BJ (cell line): ENCODE results near the gene GSTM1. TPM values are rescaled to one million over a fixed set of nuclear protein-coding genes. Genes with fewer than 3 reads are reported as not detected.

Experiments
- CTCF ChIA-PET: fragments of 350-600 bp; formaldehyde crosslinking; extraction: SDS; loops from one replicate; lab custom pipeline; 2021; ENCODE audit warnings: antibody characterized with exemption, inconsistent platforms; lab: Yijun Ruan, JAX
- POLR2A ChIA-PET: fragments of 300-600 bp; sonication (Branson Sonifier 250); formaldehyde crosslinking; extraction: SDS; loops from one replicate; lab custom pipeline; 2021; ENCODE audit warnings: antibody characterized with exemption; lab: Charles Lee
- DNase-seq: peaks from one replicate; pipeline ENCODE4 v3.0.0-alpha.2; 2011; ENCODE audit warnings: low read depth
- H3K27me3 ChIP-seq: 2 replicates; pipeline ENCODE4 v1.6.0; 2011; ENCODE audit warnings: low read length; ENCODE audit not compliant: control insufficient read depth, insufficient read depth
- H3K36me3 ChIP-seq: 2 replicates; pipeline ENCODE4 v1.5.1; 2011; ENCODE audit warnings: low read length; ENCODE audit not compliant: control insufficient read depth, insufficient read depth
- H3K4me3 ChIP-seq: 2 replicates; pipeline ENCODE4 v1.5.1; 2011; ENCODE audit warnings: low read depth, mild to moderate bottlenecking, control low read depth, low read length
- CTCF ChIP-seq: IDR thresholded peaks from 2 replicates; pipeline ENCODE4 v1.5.1; 2011; ENCODE audit warnings: low read depth, mild to moderate bottlenecking, control low read depth, inconsistent platforms, low read length, moderate library complexity; ENCODE audit not compliant: insufficient read depth
- polyA plus RNA-seq: library from polyadenylated mRNA; depleted of rRNA; stranded (reverse); fragments of >200 nt; gene quantifications from 2 replicates; pipeline ENCODE4 v1.2.3, GENCODE V29; 2011

GSTM1 gene
- polyA plus RNA-seq, 1 experiment = 1.0 TPM

- H3K27me3 ChIP-seq = peaks cover 2% of the 10 kb centered on the region
- no peak for TF ChIP-seq CTCF
- ChIA-PET CTCF (interaction anchor here (1.0 kb wide), 1 partner anchor 177 kb away, joined by 4 read pairs; no protein-coding TSS in a partner anchor), POLR2A (interaction anchor here (0.7 kb wide), 1 partner anchor 83 kb away, joined by 6 read pairs; no protein-coding TSS in a partner anchor)
- no peak for DNase-seq
- H3K4me3 ChIP-seq = no peak overlapping the region
- H3K36me3 ChIP-seq = no peaks in the 10 kb centered on the region
Measured at GRCh38 chr1:109722908-109723691, 35.5 kb downstream of the GSTM1 start.

GRCh38 chr1:109724933-109725332 is 37.3 kb downstream of the GSTM1 start:
- H3K36me3 ChIP-seq = no peaks in the 10 kb centered on the region
- ChIA-PET POLR2A (no interaction called here), CTCF (no interaction called here)
- H3K4me3 ChIP-seq = no peak overlapping the region
- peaks cover 4% of the 10 kb centered on the region for H3K27me3 ChIP-seq
- no peak for DNase-seq
- no peak for TF ChIP-seq CTCF

- H3K36me3 ChIP-seq = no peaks in the 10 kb centered on the region
- CTCF ChIA-PET = no interaction called here
- peaks cover 4% of the 10 kb centered on the region for H3K27me3 ChIP-seq
- H3K4me3 ChIP-seq = no peak overlapping the region
- no peak for TF ChIP-seq CTCF
- DNase-seq = no peak
- POLR2A ChIA-PET = no interaction called here
Measured at GRCh38 chr1:109725510-109725909, 37.9 kb downstream of the GSTM1 start.

- TF ChIP-seq CTCF = no peak
- DNase-seq = no peak
- H3K36me3 ChIP-seq = no peaks in the 10 kb centered on the region
- POLR2A ChIA-PET = no interaction called here
- H3K27me3 ChIP-seq = peaks cover 4% of the 10 kb centered on the region
- no peak overlapping the region for H3K4me3 ChIP-seq
- CTCF ChIA-PET = no interaction called here
Measured at GRCh38 chr1:109726007-109726406, 38.4 kb downstream of the GSTM1 start.

- DNase-seq = no peak
- ChIA-PET POLR2A (no interaction called here), CTCF (no interaction called here)
- Histone ChIP-seq H3K27me3 (peaks cover 4% of the 10 kb centered on the region), H3K36me3 (no peaks in the 10 kb centered on the region), H3K4me3 (no peak overlapping the region)
- no peak for TF ChIP-seq CTCF
Measured at GRCh38 chr1:109726728-109727373, 39.2 kb downstream of the GSTM1 start.
